ENCODE results near the gene DLG3. TPM values are rescaled to one million over a fixed set of nuclear protein-coding genes. Genes with fewer than 3 reads are reported as not detected.

DLG3 gene
- total RNA-seq, 3 donors from 2014 or later: 3.7 to 30.3 (median 21.0) TPM

- H3K27me3 ChIP-seq: peaks cover 0 to 29% of the 10 kb centered on the region in 2 donors
- DNase-seq (ENCODE audit: low spot score in 2 of 2): no peak
- no peak overlapping the region for H3K27ac ChIP-seq
- intact Hi-C loops (cut with DNase I; ENCODE audit: low total_unique reads): no loop called here
- H3K4me3 ChIP-seq: no peak overlapping the region
- TF ChIP-seq POLR2AphosphoS5 (IDR thresholded peaks at IDR 0.05): no peak
- TF ChIP-seq POLR2A (IDR thresholded peaks at IDR 0.05): no peak
- H3K9me3 ChIP-seq: no peaks in the 10 kb centered on the region
- no peaks in the 10 kb centered on the region for H3K4me1 ChIP-seq
- no peaks in the 10 kb centered on the region for H3K36me3 ChIP-seq
Observed at GRCh38 chrX:70494441-70494840, 49.8 kb downstream of the DLG3 start.

- no peak for TF ChIP-seq POLR2AphosphoS5 (IDR thresholded peaks at IDR 0.05)
- TF ChIP-seq POLR2A (IDR thresholded peaks at IDR 0.05): no peak
- TF ChIP-seq CTCF (IDR thresholded peaks at IDR 0.05): no peak
- DNase-seq (ENCODE audit: low spot score in 2 of 2): no peak
- Histone ChIP-seq H3K27ac (no peak overlapping the region), H3K4me3 (no peak overlapping the region), H3K27me3 (peaks cover 0 to 32% of the 10 kb centered on the region in 2 donors), H3K9me3 (no peaks in the 10 kb centered on the region), H3K4me1 (no peaks in the 10 kb centered on the region), H3K36me3 (no peaks in the 10 kb centered on the region)
- intact Hi-C loops (cut with DNase I; ENCODE audit: low total_unique reads): no loop called here
Observed at GRCh38 chrX:70496491-70496890, 51.9 kb downstream of the DLG3 start.

GRCh38 chrX:70497026-70497425, 52.4 kb downstream of the DLG3 start:
- no peak for TF ChIP-seq POLR2AphosphoS5 (IDR thresholded peaks at IDR 0.05)
- TF ChIP-seq CTCF (IDR thresholded peaks at IDR 0.05): no peak
- TF ChIP-seq POLR2A (IDR thresholded peaks at IDR 0.05): no peak
- H3K36me3 ChIP-seq: no peaks in the 10 kb centered on the region
- intact Hi-C loops (cut with DNase I; ENCODE audit: low total_unique reads): no loop called here

GRCh38 chrX:70498129-70498528, 53.5 kb downstream of the DLG3 start:
- H3K36me3 ChIP-seq: no peaks in the 10 kb centered on the region
- intact Hi-C loops (cut with DNase I; ENCODE audit: low total_unique reads): no loop called here
- no peak for TF ChIP-seq POLR2AphosphoS5 (IDR thresholded peaks at IDR 0.05)
- TF ChIP-seq POLR2A (IDR thresholded peaks at IDR 0.05): no peak
- TF ChIP-seq CTCF (IDR thresholded peaks at IDR 0.05): no peak

More at GRCh38 chrX:70497026-70497425, 52.4 kb downstream of the DLG3 start:
- Histone ChIP-seq H3K9me3 (no peaks in the 10 kb centered on the region), H3K27me3 (peaks cover 0 to 36% of the 10 kb centered on the region in 2 donors), H3K4me3 (no peak overlapping the region), H3K27ac (no peak overlapping the region), H3K4me1 (no peaks in the 10 kb centered on the region)
- DNase-seq (ENCODE audit: low spot score in 2 of 2): no peak

GRCh38 chrX:70500826-70501225, 56.2 kb downstream of the DLG3 start:
- no peaks in the 10 kb centered on the region for H3K36me3 ChIP-seq
- H3K4me3 ChIP-seq: no peak overlapping the region
- no peak overlapping the region for H3K27ac ChIP-seq
- no peak for TF ChIP-seq POLR2A (IDR thresholded peaks at IDR 0.05)
- no peaks in the 10 kb centered on the region for H3K4me1 ChIP-seq
- no peak for DNase-seq (ENCODE audit: low spot score in 2 of 2)
- intact Hi-C loops (cut with DNase I; ENCODE audit: low total_unique reads): no loop called here
- peaks cover 0 to 54% of the 10 kb centered on the region in 2 donors for H3K27me3 ChIP-seq
- no peaks in the 10 kb centered on the region for H3K9me3 ChIP-seq

More at GRCh38 chrX:70498129-70498528, 53.5 kb downstream of the DLG3 start:
- DNase-seq (ENCODE audit: low spot score in 2 of 2): no peak
- Histone ChIP-seq H3K27ac (no peak overlapping the region), H3K27me3 (peaks cover 0 to 42% of the 10 kb centered on the region in 2 donors), H3K4me1 (no peaks in the 10 kb centered on the region), H3K4me3 (no peak overlapping the region), H3K9me3 (no peaks in the 10 kb centered on the region)

- no peak for DNase-seq (ENCODE audit: low spot score in 2 of 2)
- H3K27me3 ChIP-seq: peaks cover 0 to 56% of the 10 kb centered on the region in 2 donors
- intact Hi-C loops (cut with DNase I; ENCODE audit: low total_unique reads): no loop called here
- H3K27ac ChIP-seq: no peak overlapping the region
- no peaks in the 10 kb centered on the region for H3K36me3 ChIP-seq
- H3K9me3 ChIP-seq: no peaks in the 10 kb centered on the region
- no peak for TF ChIP-seq CTCF (IDR thresholded peaks at IDR 0.05)
- no peak for TF ChIP-seq POLR2A (IDR thresholded peaks at IDR 0.05)
- no peak for TF ChIP-seq POLR2AphosphoS5 (IDR thresholded peaks at IDR 0.05)
- H3K4me1 ChIP-seq: no peaks in the 10 kb centered on the region
- no peak overlapping the region for H3K4me3 ChIP-seq
Observed at GRCh38 chrX:70504772-70505450, 60.3 kb downstream of the DLG3 start.
